ENCODE data around the gene CFAP77.

The CFAP77 gene

DNA sequence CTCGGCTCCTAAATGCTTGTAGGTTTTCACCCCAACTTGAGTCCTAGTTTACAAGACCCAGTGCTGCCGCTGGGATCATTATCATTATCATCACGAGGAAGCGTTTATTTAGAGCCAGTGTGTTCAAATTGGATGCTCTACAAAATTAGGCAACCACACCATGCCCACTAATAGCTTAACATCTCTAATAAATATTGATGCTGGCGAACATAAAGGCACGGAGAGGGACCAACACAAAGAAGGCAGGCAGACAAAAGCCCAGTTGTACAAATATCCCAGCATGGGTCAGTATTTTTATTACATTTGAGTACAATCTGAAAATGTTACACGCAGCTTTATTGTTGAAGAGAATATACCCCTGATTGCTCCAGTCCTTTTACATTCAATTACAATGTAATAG lies 4.7 kb downstream of the CFAP77 start:
- DNase-seq (ENCODE audit: low read depth in 2 of 2) = no peak
- TF ChIP-seq, protein P1, sequence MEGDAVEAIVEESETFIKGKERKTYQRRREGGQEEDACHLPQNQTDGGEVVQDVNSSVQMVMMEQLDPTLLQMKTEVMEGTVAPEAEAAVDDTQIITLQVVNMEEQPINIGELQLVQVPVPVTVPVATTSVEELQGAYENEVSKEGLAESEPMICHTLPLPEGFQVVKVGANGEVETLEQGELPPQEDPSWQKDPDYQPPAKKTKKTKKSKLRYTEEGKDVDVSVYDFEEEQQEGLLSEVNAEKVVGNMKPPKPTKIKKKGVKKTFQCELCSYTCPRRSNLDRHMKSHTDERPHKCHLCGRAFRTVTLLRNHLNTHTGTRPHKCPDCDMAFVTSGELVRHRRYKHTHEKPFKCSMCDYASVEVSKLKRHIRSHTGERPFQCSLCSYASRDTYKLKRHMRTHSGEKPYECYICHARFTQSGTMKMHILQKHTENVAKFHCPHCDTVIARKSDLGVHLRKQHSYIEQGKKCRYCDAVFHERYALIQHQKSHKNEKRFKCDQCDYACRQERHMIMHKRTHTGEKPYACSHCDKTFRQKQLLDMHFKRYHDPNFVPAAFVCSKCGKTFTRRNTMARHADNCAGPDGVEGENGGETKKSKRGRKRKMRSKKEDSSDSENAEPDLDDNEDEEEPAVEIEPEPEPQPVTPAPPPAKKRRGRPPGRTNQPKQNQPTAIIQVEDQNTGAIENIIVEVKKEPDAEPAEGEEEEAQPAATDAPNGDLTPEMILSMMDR (IDR thresholded peaks at IDR 0.05; ENCODE audit: low read depth, low read length) = no peak

DNA sequence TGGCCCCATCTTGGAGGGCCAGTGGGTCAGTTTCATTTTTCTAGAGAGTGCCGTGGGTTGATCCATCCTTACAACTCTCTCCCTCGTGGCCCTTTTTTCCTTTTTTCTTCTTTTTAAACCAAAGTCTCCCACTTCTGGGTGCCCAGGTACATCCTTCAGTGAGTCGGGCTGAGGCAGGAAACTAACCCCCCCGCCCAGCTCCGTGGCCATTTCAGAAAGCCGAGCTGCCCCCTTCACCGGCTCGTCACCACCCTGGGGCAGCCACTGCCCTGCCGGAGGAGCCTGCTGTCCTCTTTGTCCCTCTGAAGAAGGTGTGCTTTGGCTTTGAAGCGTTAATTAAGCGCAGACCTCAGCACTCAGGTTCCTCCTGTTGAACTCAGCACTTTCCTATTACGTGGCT lies 5.2 kb downstream of the CFAP77 start:
- no peak for DNase-seq (ENCODE audit: low read depth in 2 of 2)
- H3K4me3 ChIP-seq (replicated peaks in 1 of 2; ENCODE audit: low read depth in 2 of 2, low read length in 2 of 2) = no peak overlapping the region
- TF ChIP-seq, protein P1 (IDR thresholded peaks at IDR 0.05; ENCODE audit: low read depth, low read length) = no peak

More for the DNA sequence above, 4.7 kb downstream of the CFAP77 start:
- no peak overlapping the region for H3K4me3 ChIP-seq (replicated peaks in 1 of 2; ENCODE audit: low read depth in 2 of 2, low read length in 2 of 2)

DNA sequence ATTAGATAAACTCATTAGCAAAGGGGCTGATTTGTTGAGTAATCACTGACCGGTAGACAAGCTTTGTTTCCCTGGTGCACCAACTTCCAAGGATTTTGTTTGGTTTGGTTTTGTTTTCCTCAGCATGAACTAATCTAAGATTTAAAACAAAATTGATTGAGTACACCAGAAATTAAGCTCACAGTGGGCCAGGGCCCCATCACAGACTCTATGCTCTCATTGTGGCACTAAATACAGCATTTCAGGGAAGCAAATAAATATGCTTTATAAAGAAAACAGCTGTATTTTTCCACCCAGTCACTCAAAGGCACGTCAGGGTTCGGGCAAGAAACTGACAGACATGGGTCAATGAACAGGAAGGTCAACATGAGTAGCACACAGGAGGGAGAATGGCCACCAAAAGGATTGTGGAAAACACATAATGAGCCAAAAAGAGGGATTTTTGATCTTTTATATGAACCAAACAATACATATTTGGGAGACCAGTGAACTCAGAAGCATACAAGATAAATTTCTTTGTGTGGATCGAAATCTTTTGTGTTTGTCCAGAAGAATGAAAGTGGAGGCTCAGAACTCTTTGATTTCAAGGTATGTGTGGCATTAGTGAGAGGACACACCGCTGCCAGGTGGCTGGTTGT lies 8.8 kb downstream of the CFAP77 start:
- H3K4me3 ChIP-seq (replicated peaks in 1 of 2; ENCODE audit: low read depth in 2 of 2, low read length in 2 of 2) = no peak overlapping the region
- no peak for DNase-seq (ENCODE audit: low read depth in 2 of 2)
- TF ChIP-seq, protein P1 (IDR thresholded peaks at IDR 0.05; ENCODE audit: low read depth, low read length) = no peak

DNA sequence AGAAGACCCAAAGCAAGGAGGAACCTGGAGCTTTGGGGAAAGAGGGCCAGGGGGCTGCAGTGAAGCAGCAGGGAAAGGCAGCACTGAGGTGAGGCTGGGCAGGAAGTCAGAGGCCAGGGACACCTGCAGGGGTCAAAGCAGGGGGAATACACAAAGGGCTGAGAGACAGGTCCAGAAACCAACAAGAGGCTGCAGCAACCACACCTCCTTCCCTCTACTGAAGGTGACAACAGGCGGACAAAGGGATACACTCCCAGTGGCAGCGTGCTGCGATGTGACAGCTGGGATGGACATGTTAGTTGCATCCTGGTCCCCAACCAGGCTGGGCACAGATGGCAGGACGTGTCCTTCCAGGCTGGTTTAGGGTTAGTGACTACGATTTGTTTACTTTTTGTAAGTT lies 12.6 kb downstream of the CFAP77 start:
- no peak for DNase-seq (ENCODE audit: low read depth in 2 of 2)
- TF ChIP-seq, protein P1 (IDR thresholded peaks at IDR 0.05; ENCODE audit: low read depth, low read length) = no peak
- H3K4me3 ChIP-seq (replicated peaks in 1 of 2; ENCODE audit: low read depth in 2 of 2, low read length in 2 of 2) = no peak overlapping the region

- H3K4me3 ChIP-seq (replicated peaks in 1 of 2; ENCODE audit: low read depth in 2 of 2, low read length in 2 of 2) = no peak overlapping the region
- no peak for DNase-seq (ENCODE audit: low read depth in 2 of 2)
- TF ChIP-seq, protein P1 (IDR thresholded peaks at IDR 0.05; ENCODE audit: low read depth, low read length) = no peak
Observed at GRCh38 chr9:132423503-132423902, 13.5 kb downstream of the CFAP77 start.

- no peak overlapping the region for H3K4me3 ChIP-seq (replicated peaks in 1 of 2; ENCODE audit: low read depth in 2 of 2, low read length in 2 of 2)
- no peak for DNase-seq (ENCODE audit: low read depth in 2 of 2)
- TF ChIP-seq, protein P1 (IDR thresholded peaks at IDR 0.05; ENCODE audit: low read depth, low read length) = no peak
Observed at GRCh38 chr9:132424857-132425674, 15.1 kb downstream of the CFAP77 start.

Data from cardiac fibroblast (primary cell).